Keratinocyte (primary cell): ENCODE results near the gene BAG5. TPM values are rescaled to one million over a fixed set of nuclear protein-coding genes. Genes with fewer than 3 reads are reported as not detected.

Source experiments
- DNase-seq: peaks from one replicate; pipeline ENCODE4 v3.0.0-alpha.2; 2011; ENCODE audit warnings: low read depth, missing footprints, low spot score
- FAIRE-seq: peaks from 2 replicates; lab custom pipeline; 2011; peaks lifted over from hg19 to GRCh38; lab: Jason Lieb, UNC
- H2AFZ ChIP-seq: 2 replicates; pipeline ENCODE4 v1.6.0; 2012; ENCODE audit warnings: low read length, control low read depth, inconsistent platforms; ENCODE audit not compliant: control insufficient read depth
- H3K27ac ChIP-seq: 2 replicates; pipeline ENCODE4 v1.5.1; 2011; ENCODE audit warnings: low read length; ENCODE audit not compliant: control insufficient read depth, insufficient read depth
- H3K27me3 ChIP-seq: 3 replicates; pipeline ENCODE4 v1.6.0; 2011; ENCODE audit warnings: low read length; ENCODE audit not compliant: control insufficient read depth, insufficient read depth; ENCODE audit errors: extremely low read depth
- H3K36me3 ChIP-seq, 2 experiments: 2 replicates in 1 of 2; 3 replicates in 1 of 2; pipeline ENCODE4 v1.5.1; 2011; ENCODE audit warnings: low read length in 2 of 2, mild to moderate bottlenecking in 1 of 2; ENCODE audit not compliant: control insufficient read depth in 2 of 2, insufficient read depth in 2 of 2; ENCODE audit errors: extremely low read depth in 1 of 2
- H3K4me1 ChIP-seq: 3 replicates; pipeline ENCODE4 v1.5.1; 2011; ENCODE audit warnings: low read length; ENCODE audit not compliant: control insufficient read depth, insufficient read depth; ENCODE audit errors: extremely low read depth
- H3K4me2 ChIP-seq: 3 replicates; pipeline ENCODE4 v1.6.0; 2011; ENCODE audit warnings: low read depth, low read length; ENCODE audit not compliant: control insufficient read depth, insufficient read depth; ENCODE audit errors: extremely low read depth
- H3K4me3 ChIP-seq, 3 experiments: fragments of 200-600 bp in 1 of 3; sonication (generic) in 1 of 3; 2 replicates in 2 of 3; 3 replicates in 1 of 3; pipeline ENCODE4 v1.5.1; 2011 to 2016; ENCODE audit warnings: low read length in 3 of 3, mild to moderate bottlenecking in 3 of 3, control low read depth in 2 of 3, inconsistent platforms in 1 of 3, low read depth in 1 of 3, mixed read lengths in 1 of 3, mixed run types in 1 of 3, moderate library complexity in 1 of 3; ENCODE audit not compliant: control insufficient read depth in 2 of 3, insufficient read depth in 2 of 3; ENCODE audit errors: extremely low read depth in 1 of 3
- H3K79me2 ChIP-seq: 2 replicates; pipeline ENCODE4 v1.6.0; 2012; ENCODE audit warnings: low read length; ENCODE audit not compliant: control insufficient read depth, insufficient read depth
- H3K9ac ChIP-seq: 3 replicates; pipeline ENCODE4 v1.6.0; 2011; ENCODE audit warnings: low read length; ENCODE audit not compliant: control insufficient read depth, insufficient read depth; ENCODE audit errors: extremely low read depth
- H3K9me1 ChIP-seq: 3 replicates; pipeline ENCODE4 v1.6.0; 2011; ENCODE audit warnings: low read length; ENCODE audit not compliant: control insufficient read depth, insufficient read depth; ENCODE audit errors: extremely low read depth
- H3K9me3 ChIP-seq: 2 replicates; pipeline ENCODE4 v1.5.1; 2012; ENCODE audit warnings: low read depth, low read length; ENCODE audit not compliant: control insufficient read depth
- H4K20me1 ChIP-seq: 3 replicates; pipeline ENCODE4 v1.6.0; 2011; ENCODE audit warnings: low read length; ENCODE audit not compliant: control insufficient read depth, insufficient read depth; ENCODE audit errors: extremely low read depth
- CTCF ChIP-seq, 3 experiments: IDR thresholded peaks in 1 of 3; conservative IDR thresholded peaks in 1 of 3; optimal IDR thresholded peaks in 1 of 3; 2 replicates in 2 of 3; 3 replicates in 1 of 3; pipeline versions ENCODE3 to v1.5.1; 2011; ENCODE audit warnings: low read length in 3 of 3, mild to moderate bottlenecking in 3 of 3, moderate library complexity in 2 of 3, control low read depth in 1 of 3, inconsistent platforms in 1 of 3; ENCODE audit not compliant: insufficient read depth in 2 of 3; ENCODE audit errors: extremely low read depth in 1 of 3
- EZH2 ChIP-seq: IDR thresholded peaks from one replicate; pipeline ENCODE4 v1.6.1; 2012; ENCODE audit warnings: inconsistent platforms, mild to moderate bottlenecking, low read length, moderate library complexity
- dilution Hi-C: fragments of 300-500 bp; cut with MboI; formaldehyde crosslinking; loops from one replicate; pipeline ENCODE4 v1.7.0; 2020; ENCODE audit warnings: low sequenced_read_pairs; ENCODE audit not compliant: extremely low pct_ligation_motif_present
- polyA plus RNA-seq, 5 experiments: library from polyadenylated mRNA; depleted of rRNA in 3 of 5; stranded (reverse) in 3 of 5; stranded (forward) in 1 of 5; unstranded in 1 of 5; fragments of >200 nt; gene quantifications; 1 replicate in 1 of 5; 2 replicates in 3 of 5; 3 replicates in 1 of 5; pipeline versions ENCODE4 v1.2.1 to v1.2.3, GENCODE V29; 2011 to 2012; ENCODE audit warnings: missing spikeins in 2 of 5, low read depth in 1 of 5, low replicate concordance in 1 of 5

BAG5 gene
- polyA plus RNA-seq, 1 donor (not counting 4 experiments of a cell fraction or from before 2014, with no cell fraction given), result 14.4 TPM

GRCh38 chr14:103578401-103579075 lies 16.1 kb upstream of the BAG5 start:
- Histone ChIP-seq H3K36me3 (peaks cover 19% of the 10 kb centered on the region in 2 experiments), H3K27me3 (no peaks in the 10 kb centered on the region), H3K4me2 (no peak overlapping the region), H4K20me1 (peaks cover 5% of the 10 kb centered on the region), H3K9me1 (no peaks in the 10 kb centered on the region), H2AFZ (no peak overlapping the region), H3K4me1 (peaks cover 25% of the 10 kb centered on the region), H3K9me3 (no peaks in the 10 kb centered on the region), H3K9ac (no peak overlapping the region), H3K27ac (no peak overlapping the region), H3K79me2 (peaks cover 17% of the 10 kb centered on the region), H3K4me3 (no peak overlapping the region)
- FAIRE-seq (no peak), DNase-seq (no peak)
- dilution Hi-C loops, result no loop called here
- TF ChIP-seq CTCF (optimal IDR thresholded peaks at IDR 0.05 in 1 of 3, IDR thresholded peaks at IDR 0.05 in 1 of 3, conservative IDR thresholded peaks at IDR 0.05 in 1 of 3; ENCODE audit: extremely low read depth in 1 of 3, insufficient read depth in 2 of 3, low read length in 3 of 3), result no peak
- no peak for TF ChIP-seq EZH2

GRCh38 chr14:103576371-103577024 lies 14.0 kb upstream of the BAG5 start:
- H3K9ac ChIP-seq, result peak overlapping the region; percentile 15
- TF ChIP-seq EZH2 (no peak), CTCF (optimal IDR thresholded peaks at IDR 0.05 in 1 of 3, IDR thresholded peaks at IDR 0.05 in 1 of 3, conservative IDR thresholded peaks at IDR 0.05 in 1 of 3; ENCODE audit: extremely low read depth in 1 of 3, insufficient read depth in 2 of 3, low read length in 3 of 3) (no peak)
- H3K4me3 ChIP-seq, result no peak overlapping the region
- H3K79me2 ChIP-seq, result peaks cover 19% of the 10 kb centered on the region
- H3K27ac ChIP-seq, result peak overlapping the region; percentile 31
- dilution Hi-C loops, result no loop called here
- H3K27me3 ChIP-seq, result no peaks in the 10 kb centered on the region
- peaks cover 19% of the 10 kb centered on the region in 2 experiments for H3K36me3 ChIP-seq
- H3K9me1 ChIP-seq, result no peaks in the 10 kb centered on the region
- FAIRE-seq (peak; percentile 91), DNase-seq (no peak)
- peaks cover 13% of the 10 kb centered on the region for H3K4me1 ChIP-seq
- H4K20me1 ChIP-seq, result peaks cover 5% of the 10 kb centered on the region
- peak overlapping the region; percentile 59 for H3K4me2 ChIP-seq
- no peak overlapping the region for H2AFZ ChIP-seq
- H3K9me3 ChIP-seq, result no peaks in the 10 kb centered on the region
